GM12891 (cell line): ENCODE data around the gene NAALAD2.
"Not testable (repeated sequence)": the region's sequence is repeated elsewhere in the genome, so short reads cannot be mapped to it uniquely, and the experiment has no call there.

Experiments
- DNase-seq: peaks from one replicate; pipeline ENCODE4 v3.0.0; 2011; ENCODE audit warnings: low spot score; ENCODE audit not compliant: insufficient read length
- FAIRE-seq: peaks from 2 replicates; lab custom pipeline; 2011; peaks lifted over from hg19 to GRCh38; lab: Jason Lieb, UNC
- PAX5 ChIP-seq: IDR thresholded peaks from 2 replicates; pipeline ENCODE4 v1.6.1; 2011; ENCODE audit warnings: low read length, moderate library complexity, mild to moderate bottlenecking; ENCODE audit not compliant: insufficient read depth, severe bottlenecking
- POLR2A ChIP-seq: IDR thresholded peaks from 2 replicates; pipeline ENCODE4 v1.6.1; 2011; ENCODE audit warnings: low read depth, low read length, control low read depth
- POLR2AphosphoS5 ChIP-seq: IDR thresholded peaks from 2 replicates; pipeline ENCODE4 v1.6.1; 2011; ENCODE audit warnings: low read depth, low read length, control low read depth
- POU2F2 ChIP-seq: IDR thresholded peaks from 2 replicates; pipeline ENCODE4 v1.6.1; 2011; ENCODE audit warnings: low read depth, mild to moderate bottlenecking, control low read depth, low read length, moderate library complexity
- SPI1 ChIP-seq: IDR thresholded peaks from 2 replicates; pipeline ENCODE4 v1.6.1; 2011; ENCODE audit warnings: low read depth, low read length, control low read depth
- TAF1 ChIP-seq: IDR thresholded peaks from 2 replicates; pipeline ENCODE4 v1.6.1; 2011; ENCODE audit warnings: low read depth, low read length, control low read depth

The NAALAD2 gene

DNA sequence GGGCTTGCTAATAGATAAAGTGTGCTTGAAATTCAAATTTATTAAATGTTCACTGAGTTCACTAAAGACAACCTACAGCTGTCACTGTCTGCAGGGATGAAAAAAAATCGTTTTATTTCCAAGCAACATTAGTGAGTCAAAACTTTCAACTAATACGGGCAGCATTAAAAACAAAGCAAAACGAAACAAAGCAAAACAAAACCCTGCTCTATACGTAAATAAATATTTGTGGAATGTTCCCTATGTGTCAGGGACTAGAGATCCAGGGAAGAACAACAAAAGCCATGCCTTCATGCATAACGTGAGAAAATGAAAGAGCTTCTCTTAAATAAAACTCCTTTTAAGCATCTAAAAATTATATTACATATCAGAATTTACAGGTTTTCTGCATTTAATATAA is 553 bp downstream of the NAALAD2 start:
- no peak for TF ChIP-seq POLR2AphosphoS5
- no peak for FAIRE-seq
- DNase-seq: no peak

DNA sequence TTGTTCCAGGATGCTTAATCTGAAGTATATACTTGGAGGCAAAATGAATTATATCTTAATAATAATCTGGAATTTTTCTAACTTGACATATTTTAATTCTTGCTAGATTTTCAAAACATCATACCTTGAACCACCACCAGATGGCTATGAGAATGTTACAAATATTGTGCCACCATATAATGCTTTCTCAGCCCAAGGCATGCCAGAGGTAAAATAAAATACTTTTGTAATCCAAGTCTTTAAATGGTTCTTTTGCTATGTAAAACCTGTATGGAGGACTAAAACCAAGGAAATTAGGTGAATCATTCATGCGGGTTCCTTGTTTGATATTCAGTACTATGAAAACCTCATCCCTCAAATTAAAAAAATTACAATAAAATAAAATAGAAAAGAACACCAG is 14.4 kb downstream of the NAALAD2 start:
- DNase-seq (no peak), FAIRE-seq (no peak)
- TF ChIP-seq PAX5: no peak
- TF ChIP-seq POU2F2: no peak
- TF ChIP-seq TAF1: no peak
- no peak for TF ChIP-seq POLR2AphosphoS5
- TF ChIP-seq POLR2A: no peak
- TF ChIP-seq SPI1: no peak

DNA sequence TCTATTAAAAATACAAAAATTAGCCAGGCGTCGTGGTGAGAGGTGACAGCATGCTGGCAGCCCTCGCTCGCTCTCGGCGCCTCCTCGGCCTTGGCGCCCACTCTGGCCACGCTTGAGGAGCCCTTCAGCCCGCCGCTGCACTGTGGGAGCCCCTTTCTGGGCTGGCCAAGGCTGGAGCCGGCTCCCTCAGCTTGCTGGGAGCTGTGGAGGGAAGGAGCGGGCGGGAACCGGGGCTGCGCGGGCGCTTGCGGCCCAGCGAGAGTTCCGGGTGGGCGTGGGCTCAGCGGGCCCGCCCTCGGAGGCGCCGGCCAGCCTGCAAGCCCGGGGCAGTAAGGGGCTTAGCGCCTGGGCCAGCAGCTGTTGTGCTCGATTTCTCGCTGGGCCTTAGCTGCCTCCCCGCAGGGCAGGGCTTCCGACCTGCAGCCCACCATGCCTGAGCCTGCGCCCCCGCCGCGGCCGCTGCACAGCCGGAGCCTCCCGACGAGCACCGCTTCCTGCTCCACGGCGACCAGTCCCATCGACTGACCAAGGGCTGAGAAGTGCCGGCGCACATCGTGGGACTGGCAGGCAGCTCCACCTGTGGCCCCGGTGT is 32.6 kb downstream of the NAALAD2 start:
- DNase-seq, FAIRE-seq: not testable (repeated sequence)

DNA sequence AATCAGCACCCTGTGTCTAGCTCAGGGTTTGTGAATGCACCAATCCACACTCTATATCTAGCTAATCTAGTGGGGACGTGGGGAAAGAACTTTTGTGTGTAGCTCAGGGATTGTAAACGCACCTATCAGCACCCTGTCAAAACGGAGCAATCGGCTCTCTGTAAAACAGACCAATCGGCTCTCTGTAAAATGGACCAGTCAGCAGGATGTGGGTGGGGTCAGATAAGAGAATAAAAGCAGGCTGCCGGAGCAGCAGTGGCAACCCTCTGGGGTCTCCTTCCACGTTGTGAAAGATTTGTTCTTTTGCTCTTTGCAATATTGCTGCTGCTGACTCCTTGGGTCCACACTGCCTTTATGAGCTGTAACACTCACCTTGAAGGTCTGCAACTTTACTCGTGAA is 33.2 kb downstream of the NAALAD2 start:
- DNase-seq, FAIRE-seq: not testable (repeated sequence)

DNA sequence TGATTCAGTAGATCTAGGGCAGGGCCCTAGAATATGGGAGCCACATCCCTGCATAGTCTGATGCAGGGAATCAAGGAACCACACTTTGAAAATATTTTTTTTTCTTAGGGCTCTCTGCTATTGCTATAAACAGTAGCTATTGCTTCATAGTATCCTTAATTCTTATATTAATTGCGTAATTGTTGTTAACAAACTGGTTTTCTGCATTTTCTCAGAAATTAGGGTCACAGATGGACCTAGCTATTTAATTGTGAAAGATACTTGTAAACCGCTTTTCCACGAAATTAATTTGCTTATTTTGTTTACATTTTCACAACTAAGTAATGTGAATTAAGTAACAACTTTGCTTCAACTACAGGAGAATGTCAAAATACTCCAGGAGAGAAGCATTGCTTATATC is 34.1 kb downstream of the NAALAD2 start:
- TF ChIP-seq TAF1: no peak
- TF ChIP-seq POLR2AphosphoS5: no peak
- no peak for TF ChIP-seq POU2F2
- no peak for TF ChIP-seq PAX5
- TF ChIP-seq POLR2A: no peak
- no peak for DNase-seq
- no peak for FAIRE-seq

DNA sequence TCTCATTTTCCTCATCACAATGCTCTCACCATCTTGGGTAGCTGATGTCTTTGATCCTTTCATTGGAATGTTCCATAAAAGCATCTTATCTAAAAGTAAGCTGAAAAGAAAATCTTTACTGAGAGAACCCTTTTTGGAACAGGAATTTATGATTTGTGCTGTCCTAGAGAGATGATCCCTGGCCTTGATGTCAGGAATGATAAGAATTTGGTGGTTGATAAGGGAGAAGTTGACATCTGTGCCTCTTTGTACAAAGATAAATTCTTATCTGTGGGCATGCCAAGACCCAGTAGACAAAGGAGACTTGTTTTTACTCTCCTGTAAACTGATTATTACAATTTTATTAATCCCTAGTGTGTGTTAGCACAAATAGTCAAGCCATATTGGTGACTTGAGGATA is 36.9 kb downstream of the NAALAD2 start:
- no peak for DNase-seq
- TF ChIP-seq PAX5 (no peak), POU2F2 (no peak), SPI1 (no peak), POLR2AphosphoS5 (no peak), POLR2A (no peak), TAF1 (no peak)
- FAIRE-seq: no peak

DNA sequence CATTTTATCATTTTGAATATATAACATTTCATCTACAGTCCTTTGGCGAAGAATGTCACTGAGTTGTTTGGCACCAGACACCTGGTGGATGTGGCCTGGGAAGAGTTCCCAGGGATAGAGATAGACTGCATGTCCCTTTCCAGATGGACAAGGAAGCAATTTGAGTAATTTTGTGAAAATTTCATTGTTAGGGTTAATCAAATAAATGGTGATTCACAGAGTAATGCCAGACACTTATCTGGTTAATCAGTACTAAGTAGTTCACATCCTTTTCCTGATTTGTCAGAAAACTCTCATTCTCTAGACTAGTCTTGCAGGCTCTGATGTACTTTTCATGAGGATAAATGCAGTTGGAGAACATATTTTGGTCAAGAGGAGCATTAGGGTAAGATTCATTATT is 41.6 kb downstream of the NAALAD2 start:
- DNase-seq (no peak), FAIRE-seq (no peak)
- TF ChIP-seq POLR2AphosphoS5: no peak
- TF ChIP-seq PAX5: no peak
- TF ChIP-seq TAF1: no peak
- TF ChIP-seq POLR2A: no peak
- no peak for TF ChIP-seq POU2F2
- no peak for TF ChIP-seq SPI1

DNA sequence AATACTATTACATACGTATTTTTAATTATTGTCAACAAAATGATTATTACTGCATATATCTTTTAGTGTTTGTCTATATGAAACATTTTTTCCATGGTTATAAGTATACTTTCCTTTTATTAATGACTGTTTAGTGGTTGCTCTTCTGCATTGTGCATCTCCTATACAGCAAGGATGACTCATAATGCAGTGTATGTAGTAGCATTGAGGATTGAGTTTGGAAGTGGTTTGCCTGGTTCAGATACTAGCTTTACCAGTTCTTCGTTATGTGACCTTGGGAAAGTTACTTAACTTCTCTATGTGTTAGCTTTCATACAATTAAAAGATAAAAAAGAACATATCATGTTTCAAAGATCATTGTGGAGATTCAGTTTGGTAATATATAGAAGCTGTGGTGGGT is 44.3 kb downstream of the NAALAD2 start:
- DNase-seq: no peak
- no peak for FAIRE-seq
- TF ChIP-seq POLR2A (no peak), SPI1 (no peak), TAF1 (no peak), POLR2AphosphoS5 (no peak), POU2F2 (no peak), PAX5 (no peak)

DNA sequence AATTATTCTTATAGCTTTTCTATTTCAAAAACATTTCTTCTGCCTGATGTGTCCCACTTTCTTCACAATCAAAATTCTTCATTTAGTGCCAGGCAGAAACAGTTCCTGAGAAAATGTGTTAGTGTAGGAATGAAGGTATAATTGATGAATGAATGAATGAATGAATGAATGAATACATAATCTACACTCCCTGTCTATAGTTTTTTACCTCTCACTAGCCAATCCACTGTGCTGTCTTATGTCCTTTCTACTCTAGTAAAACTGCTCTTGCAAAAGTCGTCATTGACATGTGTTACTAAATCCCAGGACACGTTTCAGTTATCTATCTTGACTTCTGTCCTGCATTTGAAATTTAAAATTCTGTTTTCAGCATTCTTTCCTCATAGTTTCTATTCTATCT is 45.5 kb downstream of the NAALAD2 start:
- DNase-seq (no peak), FAIRE-seq (no peak)
- TF ChIP-seq SPI1: no peak
- no peak for TF ChIP-seq POLR2AphosphoS5
- no peak for TF ChIP-seq POLR2A
- TF ChIP-seq PAX5: no peak
- TF ChIP-seq POU2F2: no peak
- no peak for TF ChIP-seq TAF1

DNA sequence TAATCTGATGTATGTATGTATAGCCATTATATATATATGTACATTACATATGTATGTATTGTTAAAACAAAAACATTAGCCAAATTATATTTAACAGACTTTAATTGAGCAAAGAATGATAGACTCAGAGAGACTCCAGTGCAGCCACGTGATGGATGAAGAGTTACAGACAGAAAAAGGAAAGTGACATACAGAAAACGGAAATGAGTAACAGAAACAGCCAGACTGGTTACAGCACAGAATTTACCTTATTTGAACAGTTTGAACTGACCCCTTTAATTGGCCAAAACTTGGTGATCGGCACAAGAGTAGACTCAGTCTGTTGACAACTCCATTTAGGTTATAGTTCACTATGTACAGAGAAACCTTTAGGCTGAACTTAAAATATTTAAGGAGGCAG is 53.4 kb downstream of the NAALAD2 start:
- no peak for FAIRE-seq
- DNase-seq: no peak
- TF ChIP-seq TAF1: no peak
- no peak for TF ChIP-seq POU2F2
- TF ChIP-seq PAX5: no peak
- no peak for TF ChIP-seq POLR2AphosphoS5
- TF ChIP-seq SPI1: no peak
- no peak for TF ChIP-seq POLR2A

DNA sequence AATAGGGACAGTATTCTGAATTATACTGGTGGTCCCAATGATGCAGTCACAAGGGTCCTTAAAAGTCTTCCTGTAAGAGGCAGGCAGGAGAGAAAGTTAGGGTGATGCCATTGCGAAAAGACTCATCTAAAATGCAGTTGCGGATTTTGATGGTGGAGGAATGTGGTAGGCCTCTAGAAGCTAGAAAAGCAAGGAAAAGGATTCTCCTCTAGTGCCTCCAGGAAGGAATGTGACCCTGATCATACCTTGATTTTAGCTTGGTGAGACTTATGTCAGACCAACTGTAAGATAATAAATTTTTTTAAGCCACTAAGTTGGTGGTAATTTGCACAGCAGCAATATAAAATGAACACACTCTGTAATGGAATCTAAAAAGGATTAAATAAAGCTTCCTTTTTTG is 54.5 kb downstream of the NAALAD2 start:
- no peak for TF ChIP-seq POU2F2
- no peak for TF ChIP-seq TAF1
- DNase-seq: no peak
- no peak for FAIRE-seq
